Breast epithelium (tissue), 4 donors: ENCODE data around the gene BSPRY. TPM values are rescaled to one million over a fixed set of nuclear protein-coding genes. Genes with fewer than 3 reads are reported as not detected.

Source experiments
- DNase-seq, 2 donors: peaks; one replicate each; pipeline ENCODE4 v3.0.0-alpha.2; 2019; ENCODE audit warnings: low spot score in 2 of 2
- H3K27ac ChIP-seq, 2 donors: fragments of 200-600 bp; sonication (generic) in 1 of 2; one replicate each; pipeline ENCODE4 v1.5.1; 2016 to 2019; ENCODE audit warnings: mild to moderate bottlenecking in 1 of 2
- H3K27me3 ChIP-seq, 2 donors: fragments of 200-600 bp; sonication (generic) in 1 of 2; one replicate each; pipeline versions ENCODE4 v1.5.1 to v1.6.0; 2017 to 2019; ENCODE audit warnings: control low read depth in 1 of 2, mild to moderate bottlenecking in 1 of 2
- H3K36me3 ChIP-seq: fragments of 200-600 bp; one replicate; pipeline ENCODE4 v1.5.1; 2019
- H3K4me1 ChIP-seq, 2 donors: fragments of 200-600 bp; sonication (generic); one replicate each; pipeline ENCODE4 v1.5.1; 2016 to 2019; ENCODE audit warnings: control low read depth in 1 of 2
- H3K4me3 ChIP-seq, 3 donors: fragments of 200-600 bp; sonication (generic); 1 replicate in 2 of 3; 2 replicates in 1 of 3; pipeline ENCODE4 v1.5.1; 2016 to 2019; ENCODE audit warnings: mild to moderate bottlenecking in 3 of 3, moderate library complexity in 2 of 3
- H3K9me3 ChIP-seq, 2 donors: fragments of 200-600 bp; sonication (generic) in 1 of 2; one replicate each; pipeline ENCODE4 v1.5.1; 2016 to 2019; ENCODE audit warnings: control low read depth in 1 of 2
- POLR2A ChIP-seq: fragments of 450-650 bp; IDR thresholded peaks from one replicate; pipeline ENCODE4 v1.6.1; 2016; ENCODE audit warnings: antibody characterized with exemption, mild to moderate bottlenecking, moderate library complexity
- POLR2AphosphoS5 ChIP-seq, 3 donors: sonication (generic); formaldehyde crosslinking; IDR thresholded peaks; one replicate each; pipeline ENCODE4 v1.6.1; 2017; ENCODE audit warnings: antibody characterized with exemption in 3 of 3
- intact Hi-C: fragments of 100-400 bp; cut with DNase I; formaldehyde crosslinking; loops from one replicate; pipeline ENCODE4 v1.15.1; 2023; ENCODE audit warnings: low total_unique reads
- total RNA-seq, 3 donors: library from RNA; depleted of rRNA; stranded (reverse); fragments of >200 nt; gene quantifications; one replicate each; pipeline ENCODE4 v1.1.0, GENCODE V29; 2016
- TF ChIP-seq, protein P1 (sequence below), 3 donors: fragments of 450-650 bp; IDR thresholded peaks; one replicate each; pipeline ENCODE4 v1.5.1; 2016 to 2017; ENCODE audit warnings: antibody characterized with exemption in 3 of 3, mild to moderate bottlenecking in 3 of 3, moderate library complexity in 3 of 3

The BSPRY gene
- total RNA-seq, 3 donors from 2014 or later = 1.1 to 35.3 (median 27.9) TPM

DNA sequence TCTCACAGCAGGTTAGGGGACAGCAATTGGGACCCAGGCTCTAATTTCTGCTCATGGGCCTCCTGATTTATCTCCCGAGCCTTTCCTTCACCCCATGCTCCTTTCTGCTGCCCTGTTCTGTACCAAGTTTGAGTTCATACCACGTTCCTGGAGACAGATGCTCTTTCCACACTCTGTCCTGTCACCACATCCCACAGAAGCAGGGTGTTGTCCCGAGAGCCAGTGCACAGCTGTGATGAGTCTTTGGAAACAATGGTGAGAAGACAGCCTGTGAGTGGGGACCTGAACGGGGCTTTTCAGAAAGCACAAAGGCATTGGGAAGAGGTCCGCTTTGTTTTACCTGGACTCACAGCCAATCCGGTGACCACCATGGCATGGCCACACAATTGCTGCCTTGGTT is 26.7 kb upstream of the BSPRY start:
- no peak for DNase-seq
- Histone ChIP-seq H3K4me3 (no peak overlapping the region), H3K27me3 (no peaks in the 10 kb centered on the region), H3K4me1 (no peaks in the 10 kb centered on the region), H3K36me3 (no peaks in the 10 kb centered on the region), H3K9me3 (no peaks in the 10 kb centered on the region), H3K27ac (no peak overlapping the region)
- TF ChIP-seq, protein P1, sequence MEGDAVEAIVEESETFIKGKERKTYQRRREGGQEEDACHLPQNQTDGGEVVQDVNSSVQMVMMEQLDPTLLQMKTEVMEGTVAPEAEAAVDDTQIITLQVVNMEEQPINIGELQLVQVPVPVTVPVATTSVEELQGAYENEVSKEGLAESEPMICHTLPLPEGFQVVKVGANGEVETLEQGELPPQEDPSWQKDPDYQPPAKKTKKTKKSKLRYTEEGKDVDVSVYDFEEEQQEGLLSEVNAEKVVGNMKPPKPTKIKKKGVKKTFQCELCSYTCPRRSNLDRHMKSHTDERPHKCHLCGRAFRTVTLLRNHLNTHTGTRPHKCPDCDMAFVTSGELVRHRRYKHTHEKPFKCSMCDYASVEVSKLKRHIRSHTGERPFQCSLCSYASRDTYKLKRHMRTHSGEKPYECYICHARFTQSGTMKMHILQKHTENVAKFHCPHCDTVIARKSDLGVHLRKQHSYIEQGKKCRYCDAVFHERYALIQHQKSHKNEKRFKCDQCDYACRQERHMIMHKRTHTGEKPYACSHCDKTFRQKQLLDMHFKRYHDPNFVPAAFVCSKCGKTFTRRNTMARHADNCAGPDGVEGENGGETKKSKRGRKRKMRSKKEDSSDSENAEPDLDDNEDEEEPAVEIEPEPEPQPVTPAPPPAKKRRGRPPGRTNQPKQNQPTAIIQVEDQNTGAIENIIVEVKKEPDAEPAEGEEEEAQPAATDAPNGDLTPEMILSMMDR (IDR thresholded peaks at IDR 0.05) = no peak
- no peak for TF ChIP-seq POLR2A
- TF ChIP-seq POLR2AphosphoS5 (IDR thresholded peaks at IDR 0.05) = no peak
- intact Hi-C loops = no loop called here

DNA sequence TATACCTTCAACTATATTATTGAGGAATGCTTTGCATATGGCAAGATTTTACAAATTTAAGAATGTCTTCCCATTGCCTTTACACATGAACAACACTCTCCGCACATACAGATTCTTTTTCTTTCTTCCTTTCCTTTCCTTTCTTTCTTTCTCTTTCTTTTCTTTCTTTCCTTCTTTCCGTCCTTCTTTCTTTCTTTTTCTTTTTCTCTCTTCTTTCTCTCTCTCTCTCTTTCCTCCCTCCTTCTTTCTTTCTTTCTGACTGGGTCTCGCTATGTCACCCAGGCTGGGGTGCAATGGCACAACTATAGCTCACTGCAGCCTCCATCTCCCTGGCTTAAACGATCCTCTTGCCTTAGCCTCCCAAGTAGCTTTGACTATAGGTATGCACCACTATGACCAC is 23.1 kb upstream of the BSPRY start:
- Histone ChIP-seq H3K27me3 (no peaks in the 10 kb centered on the region), H3K4me3 (no peak overlapping the region), H3K36me3 (no peaks in the 10 kb centered on the region), H3K9me3 (no peaks in the 10 kb centered on the region), H3K27ac (no peak overlapping the region), H3K4me1 (no peaks in the 10 kb centered on the region)
- TF ChIP-seq POLR2A = no peak
- TF ChIP-seq POLR2AphosphoS5 (IDR thresholded peaks at IDR 0.05) = no peak
- TF ChIP-seq, protein P1 (IDR thresholded peaks at IDR 0.05) = no peak
- no peak for DNase-seq
- intact Hi-C loops = no loop called here

DNA sequence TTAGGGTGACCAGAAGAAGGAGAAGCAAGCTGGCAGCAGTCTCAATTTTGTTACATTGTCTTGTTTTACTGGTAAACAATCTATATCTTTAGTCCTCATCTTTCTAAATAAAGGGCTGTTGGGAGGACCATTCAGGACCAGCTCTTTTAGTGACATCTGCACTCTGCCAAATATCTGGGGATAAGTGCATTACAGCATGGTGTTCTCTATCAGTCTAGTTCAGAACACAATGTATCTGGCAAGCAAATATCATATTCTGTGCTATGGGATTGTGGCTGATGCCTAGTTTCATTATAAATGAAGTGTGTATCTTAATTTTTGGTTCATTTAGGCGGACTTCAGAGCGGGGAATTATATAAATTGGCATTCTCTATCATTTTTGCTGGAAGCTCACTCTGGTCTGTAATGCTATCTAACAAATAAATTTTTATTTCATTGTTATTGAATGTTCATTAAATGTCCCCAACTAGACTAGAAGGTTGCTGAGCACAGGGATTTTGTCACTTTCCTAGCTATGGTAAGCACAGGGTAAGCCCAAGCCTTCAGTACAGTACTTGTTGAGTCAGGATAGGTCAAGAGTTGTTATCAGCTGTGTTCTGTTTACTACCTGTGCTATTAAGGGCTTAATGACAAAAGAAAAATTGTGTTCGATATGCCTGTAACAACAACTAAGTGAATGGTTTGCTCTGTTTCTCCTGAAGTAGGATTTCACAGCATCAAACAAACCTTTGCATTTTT is 21.1 kb upstream of the BSPRY start:
- no peaks in the 10 kb centered on the region for H3K36me3 ChIP-seq
- H3K9me3 ChIP-seq = no peaks in the 10 kb centered on the region
- H3K27ac ChIP-seq = no peak overlapping the region
- H3K27me3 ChIP-seq = no peaks in the 10 kb centered on the region
- no peak for DNase-seq
- TF ChIP-seq POLR2AphosphoS5 (IDR thresholded peaks at IDR 0.05) (no peak), POLR2A (no peak)
- TF ChIP-seq, protein P1 (IDR thresholded peaks at IDR 0.05) = no peak
- H3K4me1 ChIP-seq = no peaks in the 10 kb centered on the region
- intact Hi-C loops = no loop called here
- no peak overlapping the region for H3K4me3 ChIP-seq

DNA sequence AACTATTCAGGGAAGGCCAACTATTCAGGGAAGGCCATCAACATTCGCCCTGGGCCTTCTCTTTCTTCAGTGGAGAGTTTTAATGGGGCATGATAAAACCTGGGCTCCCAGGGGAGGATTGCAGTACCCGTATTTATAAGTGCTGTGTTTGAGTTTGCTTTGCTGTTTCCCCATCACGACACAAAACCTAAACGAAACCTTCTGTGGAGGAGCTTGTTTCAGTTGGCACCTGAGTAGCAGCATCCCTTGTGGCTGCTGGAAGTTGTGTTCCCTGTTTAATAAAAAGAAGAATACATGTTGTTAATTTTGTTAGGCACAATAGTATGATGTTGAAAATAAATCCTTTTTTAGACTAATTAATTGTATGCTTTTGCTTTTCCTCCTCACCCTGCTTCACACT is 17.6 kb upstream of the BSPRY start:
- DNase-seq = no peak
- H3K27ac ChIP-seq = no peak overlapping the region
- no peak overlapping the region for H3K4me3 ChIP-seq
- H3K27me3 ChIP-seq = no peaks in the 10 kb centered on the region
- H3K4me1 ChIP-seq = no peaks in the 10 kb centered on the region
- no peaks in the 10 kb centered on the region for H3K36me3 ChIP-seq
- no peak for TF ChIP-seq POLR2A
- TF ChIP-seq, protein P1 (IDR thresholded peaks at IDR 0.05) = no peak
- TF ChIP-seq POLR2AphosphoS5 (IDR thresholded peaks at IDR 0.05) = no peak
- no peaks in the 10 kb centered on the region for H3K9me3 ChIP-seq
- intact Hi-C loops = no loop called here

DNA sequence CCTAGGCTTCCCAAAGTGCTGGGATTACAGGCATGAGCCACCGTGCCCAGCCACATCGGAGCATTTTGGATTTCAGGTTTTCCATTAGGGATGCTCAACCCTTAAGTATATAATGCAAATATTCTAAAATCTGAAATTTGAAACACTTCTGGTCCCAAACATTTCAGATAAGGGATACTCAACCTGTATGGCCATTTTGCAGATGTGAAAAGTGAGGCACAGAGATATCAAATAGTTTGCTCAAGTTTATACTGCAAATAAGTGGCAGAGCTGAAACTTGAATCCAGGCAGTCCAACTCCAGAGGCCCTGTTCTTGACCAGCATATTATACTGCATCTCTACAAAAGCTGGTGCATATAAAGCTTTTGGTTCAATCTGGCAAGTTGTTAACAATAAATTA is 11.6 kb upstream of the BSPRY start:
- H3K9me3 ChIP-seq = no peaks in the 10 kb centered on the region
- TF ChIP-seq POLR2A (no peak), POLR2AphosphoS5 (IDR thresholded peaks at IDR 0.05) (no peak)
- TF ChIP-seq, protein P1 (IDR thresholded peaks at IDR 0.05) = no peak
- H3K4me3 ChIP-seq = no peak overlapping the region
- H3K27ac ChIP-seq = no peak overlapping the region
- no peaks in the 10 kb centered on the region for H3K27me3 ChIP-seq
- H3K36me3 ChIP-seq = no peaks in the 10 kb centered on the region
- intact Hi-C loops = no loop called here
- no peak for DNase-seq
- peaks cover 0 to 5% of the 10 kb centered on the region in 2 donors for H3K4me1 ChIP-seq
